Measurements from ENCODE around the gene EHD2.
"Not testable (repeated sequence)": the region's sequence is repeated elsewhere in the genome, so short reads cannot be mapped to it uniquely, and the experiment has no call there.

Gene EHD2

DNA sequence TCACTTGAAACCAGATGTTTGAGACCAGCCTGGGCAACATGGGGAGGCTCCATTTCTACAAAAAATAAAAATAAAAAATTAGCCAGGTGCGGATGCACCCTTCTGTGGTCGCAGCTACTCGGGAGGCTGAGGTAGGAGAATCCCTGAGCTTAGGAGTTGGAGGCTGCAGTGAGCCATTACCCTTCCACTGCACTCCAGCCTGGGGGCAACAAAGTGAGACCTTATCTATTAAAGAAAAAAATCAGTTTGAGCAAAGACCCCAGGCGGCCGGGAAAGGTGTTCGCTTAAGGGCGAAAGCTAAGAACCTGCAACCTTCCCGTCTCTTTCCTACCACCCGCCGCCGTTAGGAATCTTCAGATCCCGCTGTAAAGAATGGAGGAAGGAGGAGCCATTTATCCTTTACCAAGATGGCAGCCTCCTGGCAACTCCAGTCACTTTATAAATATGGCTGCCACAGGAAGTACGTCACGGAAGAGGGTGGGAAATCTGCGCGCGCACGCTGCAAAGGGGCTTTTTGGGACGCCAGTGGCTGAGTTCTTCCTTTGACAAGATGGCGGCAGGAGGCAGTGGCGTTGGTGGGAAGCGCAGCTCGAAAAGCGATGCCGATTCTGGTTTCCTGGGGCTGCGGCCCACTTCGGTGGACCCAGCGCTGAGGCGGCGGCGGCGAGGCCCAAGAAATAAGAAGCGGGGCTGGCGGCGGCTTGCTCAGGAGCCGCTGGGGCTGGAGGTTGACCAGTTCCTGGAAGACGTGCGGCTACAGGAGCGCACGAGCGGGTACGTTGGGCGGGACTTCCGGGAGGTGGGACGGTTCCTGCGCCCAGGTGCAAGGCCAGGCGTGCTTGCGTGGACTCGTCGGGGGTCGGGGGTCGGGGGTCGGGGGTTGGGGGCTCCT, 32.0 kb downstream of the EHD2 start, which contains the start of gene NOP53:
NOP53 (plus strand) TSS at position 537 of the 892 bp plus-strand sequence; CDS start at position 551, 14 bp downstream.
- ATAC-seq (ENCODE audit: low read depth), result peak; percentile 65
- H3K9me3 ChIP-seq (ENCODE audit: severe bottlenecking), result no peaks in the 10 kb centered on the region
- peak within 1 kb of the TSS; percentile 90 for H3K4me3 ChIP-seq (ENCODE audit: severe bottlenecking)
- peaks cover 64% of the 10 kb centered on the region for H3K36me3 ChIP-seq (ENCODE audit: low read depth)
- no peaks in the 10 kb centered on the region for H3K27me3 ChIP-seq (ENCODE audit: insufficient read depth, poor library complexity, severe bottlenecking)
- peak; percentile 87 for DNase-seq (ENCODE audit: low spot score)
- peaks cover 26% of the 10 kb centered on the region for H3K4me1 ChIP-seq (ENCODE audit: insufficient read depth, poor library complexity, severe bottlenecking)
- peak within 1 kb of the TSS; percentile 86 for H3K27ac ChIP-seq (ENCODE audit: poor library complexity, severe bottlenecking)
- TF ChIP-seq, protein P1, sequence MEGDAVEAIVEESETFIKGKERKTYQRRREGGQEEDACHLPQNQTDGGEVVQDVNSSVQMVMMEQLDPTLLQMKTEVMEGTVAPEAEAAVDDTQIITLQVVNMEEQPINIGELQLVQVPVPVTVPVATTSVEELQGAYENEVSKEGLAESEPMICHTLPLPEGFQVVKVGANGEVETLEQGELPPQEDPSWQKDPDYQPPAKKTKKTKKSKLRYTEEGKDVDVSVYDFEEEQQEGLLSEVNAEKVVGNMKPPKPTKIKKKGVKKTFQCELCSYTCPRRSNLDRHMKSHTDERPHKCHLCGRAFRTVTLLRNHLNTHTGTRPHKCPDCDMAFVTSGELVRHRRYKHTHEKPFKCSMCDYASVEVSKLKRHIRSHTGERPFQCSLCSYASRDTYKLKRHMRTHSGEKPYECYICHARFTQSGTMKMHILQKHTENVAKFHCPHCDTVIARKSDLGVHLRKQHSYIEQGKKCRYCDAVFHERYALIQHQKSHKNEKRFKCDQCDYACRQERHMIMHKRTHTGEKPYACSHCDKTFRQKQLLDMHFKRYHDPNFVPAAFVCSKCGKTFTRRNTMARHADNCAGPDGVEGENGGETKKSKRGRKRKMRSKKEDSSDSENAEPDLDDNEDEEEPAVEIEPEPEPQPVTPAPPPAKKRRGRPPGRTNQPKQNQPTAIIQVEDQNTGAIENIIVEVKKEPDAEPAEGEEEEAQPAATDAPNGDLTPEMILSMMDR (IDR thresholded peaks at IDR 0.05; ENCODE audit: poor library complexity, severe bottlenecking), result no peak

DNA sequence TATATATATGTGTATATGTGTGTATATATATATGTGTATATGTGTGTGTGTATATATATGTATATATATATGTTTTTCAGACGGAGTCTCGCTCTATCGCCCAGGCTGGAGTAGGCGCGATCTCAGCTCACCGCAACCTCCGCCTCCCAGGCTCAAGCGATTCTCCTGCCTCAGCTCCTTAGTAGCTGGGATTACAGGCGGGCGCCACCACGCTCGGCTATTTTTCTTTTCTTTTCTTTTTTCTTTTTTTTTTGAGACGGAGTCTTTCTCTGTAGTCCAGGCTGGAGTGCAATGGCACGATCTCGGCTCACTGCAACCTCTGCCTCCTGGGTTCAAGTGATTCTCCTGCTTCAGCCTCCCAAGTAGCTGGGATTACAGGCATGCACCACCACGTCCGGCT, 32.9 kb downstream of the EHD2 start:
- Histone ChIP-seq H3K4me3 (ENCODE audit: severe bottlenecking) (peak overlapping the region; percentile 90), H3K36me3 (ENCODE audit: low read depth) (peaks cover 67% of the 10 kb centered on the region), H3K27ac (ENCODE audit: poor library complexity, severe bottlenecking) (peak overlapping the region; percentile 86), H3K4me1 (ENCODE audit: insufficient read depth, poor library complexity, severe bottlenecking) (peaks cover 26% of the 10 kb centered on the region)
- H3K9me3 ChIP-seq (ENCODE audit: severe bottlenecking); DNase-seq (ENCODE audit: low spot score); H3K27me3 ChIP-seq (ENCODE audit: insufficient read depth, poor library complexity, severe bottlenecking); ATAC-seq (ENCODE audit: low read depth): not testable (repeated sequence)

GRCh38 chr19:47749326-47749725, 36.1 kb downstream of the EHD2 start:
- H3K27ac ChIP-seq (ENCODE audit: poor library complexity, severe bottlenecking), result no peak overlapping the region
- no peak for DNase-seq (ENCODE audit: low spot score)
- no peak for ATAC-seq (ENCODE audit: low read depth)
- H3K4me1 ChIP-seq (ENCODE audit: insufficient read depth, poor library complexity, severe bottlenecking), result peaks cover 13% of the 10 kb centered on the region
- TF ChIP-seq, protein P1 (IDR thresholded peaks at IDR 0.05; ENCODE audit: poor library complexity, severe bottlenecking), result no peak
- H3K36me3 ChIP-seq (ENCODE audit: low read depth), result peaks cover 80% of the 10 kb centered on the region
- H3K27me3 ChIP-seq (ENCODE audit: insufficient read depth, poor library complexity, severe bottlenecking), result no peaks in the 10 kb centered on the region
- no peak overlapping the region for H3K4me3 ChIP-seq (ENCODE audit: severe bottlenecking)
- no peaks in the 10 kb centered on the region for H3K9me3 ChIP-seq (ENCODE audit: severe bottlenecking)

DNA sequence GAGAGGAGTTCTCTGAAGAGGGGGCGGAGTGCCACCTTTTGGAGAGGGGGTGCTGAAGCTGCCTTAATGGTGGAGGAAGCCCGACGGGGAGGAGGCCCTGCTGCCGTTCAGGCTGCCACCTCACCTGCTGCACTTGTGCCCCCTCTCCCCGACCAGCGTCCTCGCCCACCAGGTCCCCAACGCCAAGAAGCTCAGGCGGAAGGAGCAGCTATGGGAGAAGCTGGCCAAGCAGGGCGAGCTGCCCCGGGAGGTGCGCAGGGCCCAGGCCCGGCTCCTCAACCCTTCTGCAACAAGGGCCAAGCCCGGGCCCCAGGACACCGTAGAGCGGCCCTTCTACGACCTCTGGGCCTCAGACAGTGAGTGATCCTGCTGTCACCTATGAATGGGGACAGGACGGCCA, 37.5 kb downstream of the EHD2 start:
- Histone ChIP-seq H3K4me3 (ENCODE audit: severe bottlenecking) (no peak overlapping the region), H3K27ac (ENCODE audit: poor library complexity, severe bottlenecking) (no peak overlapping the region), H3K4me1 (ENCODE audit: insufficient read depth, poor library complexity, severe bottlenecking) (peaks cover 7% of the 10 kb centered on the region), H3K27me3 (ENCODE audit: insufficient read depth, poor library complexity, severe bottlenecking) (no peaks in the 10 kb centered on the region), H3K9me3 (ENCODE audit: severe bottlenecking) (no peaks in the 10 kb centered on the region), H3K36me3 (ENCODE audit: low read depth) (peaks cover 89% of the 10 kb centered on the region)
- DNase-seq (ENCODE audit: low spot score) (no peak), ATAC-seq (ENCODE audit: low read depth) (no peak)
- TF ChIP-seq, protein P1 (IDR thresholded peaks at IDR 0.05; ENCODE audit: poor library complexity, severe bottlenecking), result no peak

DNA sequence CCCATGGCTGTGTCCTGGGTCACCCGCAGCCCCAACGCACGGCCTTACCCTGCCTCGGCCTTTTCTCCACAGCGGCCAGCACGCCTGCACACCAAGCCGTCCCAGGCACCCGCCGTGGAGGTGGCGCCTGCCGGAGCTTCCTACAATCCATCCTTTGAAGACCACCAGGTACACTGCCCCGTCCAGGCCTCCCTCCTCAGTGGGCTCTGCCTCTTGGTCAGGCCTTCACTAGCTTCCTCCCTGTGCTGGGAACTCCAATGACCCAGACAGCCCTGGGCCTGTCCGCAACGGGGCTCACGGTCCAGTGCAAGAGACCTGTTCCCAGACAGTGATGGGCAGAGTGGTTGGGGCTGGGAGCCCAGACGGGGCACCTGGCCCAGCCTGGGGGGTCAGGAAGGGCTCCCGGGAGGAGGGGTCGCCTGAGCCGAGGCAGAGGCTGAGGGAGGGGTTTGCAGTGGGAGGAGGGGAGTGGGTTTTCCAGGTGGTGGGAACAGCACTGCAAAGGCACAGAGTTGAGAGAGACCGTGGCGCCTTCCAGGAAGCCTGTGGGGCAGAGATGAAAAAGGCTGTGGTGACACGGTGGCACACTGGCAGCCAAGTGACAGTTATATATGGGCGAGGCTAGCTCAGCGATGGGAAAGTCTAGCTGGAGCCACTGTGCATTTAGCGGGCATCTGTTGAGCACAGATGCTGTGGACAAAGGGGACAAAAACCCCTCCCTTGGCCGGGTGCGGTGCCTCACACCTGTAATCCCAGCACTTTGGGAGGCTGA, 39.4 kb downstream of the EHD2 start:
- no peak for DNase-seq (ENCODE audit: low spot score)
- Histone ChIP-seq H3K27ac (ENCODE audit: poor library complexity, severe bottlenecking) (no peak overlapping the region), H3K27me3 (ENCODE audit: insufficient read depth, poor library complexity, severe bottlenecking) (no peaks in the 10 kb centered on the region), H3K9me3 (ENCODE audit: severe bottlenecking) (no peaks in the 10 kb centered on the region), H3K36me3 (ENCODE audit: low read depth) (peaks cover 93% of the 10 kb centered on the region), H3K4me1 (ENCODE audit: insufficient read depth, poor library complexity, severe bottlenecking) (no peaks in the 10 kb centered on the region), H3K4me3 (ENCODE audit: severe bottlenecking) (no peak overlapping the region)
- TF ChIP-seq, protein P1 (IDR thresholded peaks at IDR 0.05; ENCODE audit: poor library complexity, severe bottlenecking), result no peak
- no peak for ATAC-seq (ENCODE audit: low read depth)

All from RWPE2 (cell line).